HepG2 (cell line): ENCODE data around the gene TMEM141. TPM values are rescaled to one million over a fixed set of nuclear protein-coding genes. Genes with fewer than 3 reads are reported as not detected.
"Not testable (repeated sequence)": the region's sequence is repeated elsewhere in the genome, so short reads cannot be mapped to it uniquely, and the experiment has no call there.

Source experiments
- BATF2 ChIP-seq: sonication (generic); formaldehyde crosslinking; IDR thresholded peaks from 2 replicates; pipeline ENCODE4 v1.8.0; 2022; ENCODE audit warnings: mild to moderate bottlenecking, missing genetic modification reagents, moderate library complexity
- HMGXB3 ChIP-seq: sonication (generic); formaldehyde crosslinking; IDR thresholded peaks from 2 replicates; pipeline ENCODE4 v1.4.0; 2020; ENCODE audit warnings: missing genetic modification reagents, borderline replicate concordance
- NONO ChIP-seq, 2 experiments: fragments of 450-650 bp in 1 of 2; sonication (generic) in 1 of 2; formaldehyde crosslinking in 1 of 2; IDR thresholded peaks in 1 of 2; conservative IDR thresholded peaks in 1 of 2; 2 replicates each; pipeline versions ENCODE4 v1.6.1 to v1.8.0; 2017 to 2022; ENCODE audit warnings: mild to moderate bottlenecking in 1 of 2, missing genetic modification reagents in 1 of 2, moderate library complexity in 1 of 2
- NR2F6 ChIP-seq, 2 experiments: IDR thresholded peaks; 2 replicates each; pipeline ENCODE4 v1.6.1; 2016; ENCODE audit warnings: antibody characterized with exemption in 1 of 2, mild to moderate bottlenecking in 1 of 2
- SOX13 ChIP-seq, 3 experiments: fragments of 450-650 bp in 1 of 3; sonication (generic) in 1 of 3; formaldehyde crosslinking in 1 of 3; IDR thresholded peaks in 2 of 3; conservative IDR thresholded peaks in 1 of 3; 2 replicates each; pipeline versions ENCODE4 v1.5.0 to v1.6.1; 2016 to 2020; ENCODE audit warnings: antibody characterized with exemption in 1 of 3, mild to moderate bottlenecking in 1 of 3, missing compliant biosample characterization in 1 of 3, missing genetic modification reagents in 1 of 3, moderate library complexity in 1 of 3
- ZBTB42 ChIP-seq: sonication (generic); formaldehyde crosslinking; IDR thresholded peaks from 2 replicates; pipeline ENCODE4 v1.5.0; 2020; ENCODE audit warnings: mild to moderate bottlenecking, missing genetic modification reagents
- ZMAT3 ChIP-seq: sonication (generic); formaldehyde crosslinking; conservative IDR thresholded peaks from 2 replicates; pipeline ENCODE4 v1.7.0; 2021; ENCODE audit warnings: missing genetic modification reagents
- ZNF710 ChIP-seq: sonication (generic); formaldehyde crosslinking; IDR thresholded peaks from 2 replicates; pipeline ENCODE4 v1.5.0; 2020; ENCODE audit warnings: mild to moderate bottlenecking, missing genetic modification reagents, borderline replicate concordance
- polyA plus RNA-seq, 8 experiments: library from polyadenylated mRNA; depleted of rRNA in 3 of 8; stranded (reverse) in 7 of 8; unstranded in 1 of 8; fragments of >200 nt; fragmentation: Illumina TruSeq in 4 of 8; extraction: Trizol in 4 of 8; gene quantifications; 2 replicates each; pipeline versions ENCODE4 v1.2.1 to v1.2.3, GENCODE V29; 2011 to 2016; ENCODE audit warnings: low read depth in 4 of 8, missing spikeins in 1 of 8, mixed read lengths in 1 of 8; ENCODE audit not compliant: insufficient read depth in 1 of 8
- total RNA-seq, 5 experiments: library from RNA; depleted of rRNA; stranded (reverse); fragments of >200 nt; fragmentation: Illumina TruSeq; extraction: Trizol; gene quantifications; 2 replicates each; pipeline ENCODE4 v1.2.3, GENCODE V29; 2016; ENCODE audit warnings: low read depth in 1 of 5

TMEM141 gene
- total and polyA plus RNA-seq, 2 of the 13 experiments (the other 11 are each of a cell fraction or from before 2014, with no cell fraction given), result 81.0 to 202 TPM

- TF ChIP-seq HMGXB3 (CRISPR knock-in tag) (0 out of 2 replicates have a peak, but pooled peaks have one; percentile 36), NR2F6 (CRISPR knock-in tag; IDR thresholded peaks at IDR 0.05) (peak; percentile 41; the same call in 1 of the 2 replicates), BATF2 (CRISPR knock-in tag) (peak; percentile 20; the same call in 1 of the 2 replicates), ZBTB42 (peak; percentile 39; the same call in 1 of the 2 replicates), ZNF710 (CRISPR knock-in tag) (0 out of 2 replicates have a peak, but pooled peaks have one; percentile 9), SOX13 (IDR thresholded peaks at IDR 0.05) (0 out of 2 replicates have a peak, but pooled peaks have one; percentile 12), ZMAT3 (CRISPR knock-in tag) (0 out of 2 replicates have a peak, but pooled peaks have one; percentile 45), NONO (CRISPR knock-in tag; conservative IDR thresholded peaks at IDR 0.05) (0 out of 2 replicates have a peak, but pooled peaks have one; percentile 34)
- not testable (repeated sequence) for TF ChIP-seq NR2F6 (IDR thresholded peaks at IDR 0.05); SOX13 (CRISPR knock-in tag; conservative IDR thresholded peaks at IDR 0.05 in 1 of 2, IDR thresholded peaks at IDR 0.05 in 1 of 2); NONO (IDR thresholded peaks at IDR 0.05)
These were observed 5.7 kb downstream of the TMEM141 start (continued) for GRCh38 chr9:136796775-136797347.
